Esophagus muscularis mucosa (tissue), 3 donors: ENCODE results near the gene AK4.

Experiments used
- POLR2A ChIP-seq: fragments of 450-650 bp; IDR thresholded peaks from one replicate; pipeline ENCODE4 v1.6.1; 2017; ENCODE audit warnings: antibody characterized with exemption, moderate library complexity, mild to moderate bottlenecking, low read depth
- TF ChIP-seq, protein P1 (sequence below), 3 experiments: fragments of 200-600 bp in 2 of 3; fragments of 450-650 bp in 1 of 3; sonication (generic) in 2 of 3; IDR thresholded peaks; one replicate each; pipeline ENCODE4 v1.5.1; 2017 to 2019; ENCODE audit warnings: antibody characterized with exemption in 3 of 3, mild to moderate bottlenecking in 2 of 3, moderate library complexity in 1 of 3

DNA sequence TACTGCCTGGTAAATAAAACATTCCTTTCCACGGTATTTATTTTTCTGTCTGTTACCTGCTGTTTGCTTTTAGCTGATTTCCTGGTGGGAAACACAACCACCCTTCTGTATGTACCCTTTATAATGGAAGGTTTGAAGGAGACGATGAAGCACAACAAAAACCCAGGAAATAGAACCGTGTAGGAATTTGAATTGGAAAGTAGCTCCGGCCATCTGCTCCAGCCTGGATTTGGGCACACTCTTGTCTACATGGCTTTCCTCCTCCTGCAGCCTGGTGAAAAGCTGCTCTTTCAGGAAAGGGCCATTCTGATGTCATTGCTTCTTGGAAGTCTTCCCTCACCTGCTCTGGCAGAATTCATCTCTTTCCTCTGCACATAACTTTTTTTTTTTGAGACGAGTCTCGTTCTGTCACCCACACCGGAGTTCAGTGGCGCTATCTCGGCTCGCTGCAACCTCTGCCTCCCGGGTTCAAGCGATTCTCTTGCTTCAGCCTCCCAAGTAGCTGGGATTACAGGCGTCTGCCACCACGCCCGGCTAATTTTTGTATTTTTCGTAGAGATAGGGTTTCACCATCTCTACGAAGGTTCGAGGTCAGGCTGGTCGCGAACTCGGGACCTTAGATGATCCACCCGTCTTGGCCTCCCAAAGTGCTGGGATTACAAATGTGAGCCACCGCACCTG is 2.7 kb downstream of the AK4 start:
- TF ChIP-seq, protein P1, sequence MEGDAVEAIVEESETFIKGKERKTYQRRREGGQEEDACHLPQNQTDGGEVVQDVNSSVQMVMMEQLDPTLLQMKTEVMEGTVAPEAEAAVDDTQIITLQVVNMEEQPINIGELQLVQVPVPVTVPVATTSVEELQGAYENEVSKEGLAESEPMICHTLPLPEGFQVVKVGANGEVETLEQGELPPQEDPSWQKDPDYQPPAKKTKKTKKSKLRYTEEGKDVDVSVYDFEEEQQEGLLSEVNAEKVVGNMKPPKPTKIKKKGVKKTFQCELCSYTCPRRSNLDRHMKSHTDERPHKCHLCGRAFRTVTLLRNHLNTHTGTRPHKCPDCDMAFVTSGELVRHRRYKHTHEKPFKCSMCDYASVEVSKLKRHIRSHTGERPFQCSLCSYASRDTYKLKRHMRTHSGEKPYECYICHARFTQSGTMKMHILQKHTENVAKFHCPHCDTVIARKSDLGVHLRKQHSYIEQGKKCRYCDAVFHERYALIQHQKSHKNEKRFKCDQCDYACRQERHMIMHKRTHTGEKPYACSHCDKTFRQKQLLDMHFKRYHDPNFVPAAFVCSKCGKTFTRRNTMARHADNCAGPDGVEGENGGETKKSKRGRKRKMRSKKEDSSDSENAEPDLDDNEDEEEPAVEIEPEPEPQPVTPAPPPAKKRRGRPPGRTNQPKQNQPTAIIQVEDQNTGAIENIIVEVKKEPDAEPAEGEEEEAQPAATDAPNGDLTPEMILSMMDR (IDR thresholded peaks at IDR 0.05): no peak
- TF ChIP-seq POLR2A: no peak
